SK-N-MC (cell line): ENCODE measurements around the gene CCDC6.

ENCODE experiments used
- DNase-seq: peaks from one replicate; pipeline ENCODE4 v3.0.0-alpha.2; 2011; ENCODE audit warnings: low read depth, low spot score
- H3K27ac ChIP-seq: fragments of 200-600 bp; sonication (generic); 2 replicates; pipeline ENCODE4 v1.5.1; 2016; ENCODE audit warnings: mixed run types
- H3K36me3 ChIP-seq: fragments of 200-600 bp; sonication (generic); 2 replicates; pipeline ENCODE4 v1.6.1; 2017; ENCODE audit warnings: antibody characterized with exemption, low read length, mixed read lengths; ENCODE audit not compliant: insufficient read depth
- H3K4me3 ChIP-seq: fragments of 200-600 bp; sonication (generic); 2 replicates; pipeline ENCODE4 v1.5.1; 2016
- H3K9ac ChIP-seq: fragments of 200-600 bp; sonication (generic); 2 replicates; pipeline ENCODE4 v1.8.0; 2017; ENCODE audit warnings: mixed run types, mixed read lengths; ENCODE audit not compliant: insufficient read length
- H3K9me3 ChIP-seq: fragments of 200-600 bp; sonication (generic); 2 replicates; pipeline ENCODE4 v1.6.1; 2017; ENCODE audit warnings: low read depth, mild to moderate bottlenecking, antibody characterized with exemption, low read length, moderate library complexity, mixed read lengths
- EZH2 ChIP-seq: fragments of 200-600 bp; sonication (generic); IDR thresholded peaks from one replicate; pipeline ENCODE4 v1.6.1; 2017; ENCODE audit warnings: antibody characterized with exemption
- FOXP2 ChIP-seq: optimal IDR thresholded peaks from 2 replicates; pipeline ENCODE3; 2011; ENCODE audit warnings: mild to moderate bottlenecking, moderate library complexity; ENCODE audit not compliant: insufficient read depth; ENCODE audit errors: extremely low read length, control extremely low read depth
- POLR2AphosphoS5 ChIP-seq: IDR thresholded peaks from 2 replicates; pipeline ENCODE4 v1.6.1; 2012; ENCODE audit warnings: mild to moderate bottlenecking, low read depth, low read length, borderline replicate concordance

The CCDC6 gene

DNA sequence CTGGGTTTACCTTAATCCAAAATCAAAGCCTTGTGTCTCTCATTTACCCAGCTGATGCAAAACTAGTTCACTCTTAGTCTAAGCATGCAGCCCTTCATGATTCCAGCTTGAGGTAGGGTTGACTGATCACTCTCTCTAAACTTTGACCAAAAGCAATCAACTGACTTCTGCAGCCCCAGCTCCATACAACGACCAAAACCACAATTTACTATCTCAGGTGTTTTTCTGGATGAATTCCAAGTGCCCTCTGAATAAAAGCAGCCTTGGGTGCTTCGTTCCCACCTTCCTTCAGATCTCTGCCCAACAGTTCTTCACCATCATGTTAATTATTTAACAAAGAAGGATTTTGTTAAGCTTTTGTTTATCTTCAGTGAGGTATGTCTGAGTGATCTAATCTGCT, 62.6 kb downstream of the CCDC6 start:
- Histone ChIP-seq H3K9me3 (no peaks in the 10 kb centered on the region), H3K27ac (no peak overlapping the region), H3K9ac (no peak overlapping the region), H3K4me3 (no peak overlapping the region), H3K36me3 (no peaks in the 10 kb centered on the region)
- no peak for DNase-seq
- no peak for TF ChIP-seq POLR2AphosphoS5

DNA sequence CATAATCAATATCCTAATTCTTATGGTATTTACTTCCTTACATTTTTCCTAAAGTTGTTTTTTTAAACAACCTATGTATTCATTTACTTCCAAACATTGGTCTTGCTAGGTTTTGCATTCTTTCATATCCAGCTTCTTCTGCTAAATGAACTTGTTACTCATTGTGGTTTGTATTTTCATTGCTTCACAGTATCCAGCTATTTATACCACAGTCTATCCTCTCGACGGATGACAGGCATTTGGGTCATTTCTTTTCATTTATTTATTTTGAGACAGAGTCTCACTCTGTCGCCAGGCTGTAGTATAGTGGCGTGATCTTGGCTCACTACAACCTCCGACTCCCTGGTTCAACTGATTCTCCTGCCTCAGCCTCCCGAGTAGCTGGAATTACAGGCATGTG, 66.8 kb downstream of the CCDC6 start:
- no peak for DNase-seq

DNA sequence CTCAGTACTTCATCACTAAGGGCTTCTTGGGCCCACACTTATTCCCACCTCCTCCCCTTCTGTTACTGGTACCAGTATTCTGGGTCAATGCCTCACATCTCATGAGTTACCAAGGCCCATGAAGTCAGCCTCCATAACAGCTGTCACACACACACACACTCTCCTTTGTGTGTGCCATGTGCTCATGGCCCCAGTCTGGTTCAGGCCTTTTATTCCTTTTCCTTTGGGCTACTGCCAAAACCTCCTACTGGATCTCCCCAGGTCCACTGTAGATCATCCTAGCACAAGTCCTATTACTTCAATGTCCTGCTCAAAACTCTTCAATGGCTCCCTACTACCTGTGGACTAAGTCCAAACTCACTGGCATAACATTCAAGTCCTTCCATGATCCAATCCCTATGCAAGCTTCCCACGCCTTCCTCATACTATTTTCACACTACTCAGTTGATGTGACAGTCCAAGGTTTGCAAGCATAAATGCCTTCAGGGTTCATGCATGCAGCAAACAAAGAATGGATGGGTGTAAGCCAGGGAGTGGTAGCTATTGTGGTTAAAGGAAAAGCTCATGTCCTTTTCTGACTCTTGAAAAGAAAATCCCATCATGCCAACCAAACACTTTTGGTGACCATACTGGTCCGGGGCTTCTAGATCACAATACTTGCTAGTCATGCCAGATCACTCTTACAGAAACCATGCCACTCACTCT, 68.1 kb downstream of the CCDC6 start:
- TF ChIP-seq EZH2 (no peak), FOXP2 (no peak), POLR2AphosphoS5 (no peak)
- DNase-seq: no peak
- Histone ChIP-seq H3K36me3 (no peaks in the 10 kb centered on the region), H3K9me3 (no peaks in the 10 kb centered on the region), H3K4me3 (no peak overlapping the region), H3K27ac (no peak overlapping the region), H3K9ac (no peak overlapping the region)

More for the DNA sequence above, 66.8 kb downstream of the CCDC6 start:
- no peaks in the 10 kb centered on the region for H3K36me3 ChIP-seq
- H3K9me3 ChIP-seq: no peaks in the 10 kb centered on the region
- H3K9ac ChIP-seq: no peak overlapping the region
- TF ChIP-seq EZH2: no peak
- TF ChIP-seq FOXP2: no peak
- no peak for TF ChIP-seq POLR2AphosphoS5
- H3K4me3 ChIP-seq: no peak overlapping the region
- H3K27ac ChIP-seq: no peak overlapping the region

DNA sequence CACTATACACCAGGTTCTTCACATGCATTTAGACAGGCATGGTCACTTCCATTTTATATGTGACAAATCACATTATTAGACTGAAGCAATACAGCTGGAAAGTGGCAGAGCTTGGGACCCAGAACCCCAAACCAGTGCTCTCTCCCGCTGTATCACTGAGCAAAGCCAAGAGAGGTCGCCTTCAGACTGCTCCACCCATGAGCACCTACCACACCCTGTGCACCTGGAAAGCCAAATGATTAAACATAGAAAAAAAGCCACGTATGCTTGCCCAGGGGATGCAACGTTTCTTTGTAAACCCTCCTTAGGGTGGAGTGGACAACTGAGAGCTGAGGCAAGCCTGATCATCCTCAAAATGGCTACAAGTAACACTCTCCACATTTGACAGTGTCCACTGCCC, 72.5 kb downstream of the CCDC6 start:
- Histone ChIP-seq H3K36me3 (no peaks in the 10 kb centered on the region), H3K4me3 (no peak overlapping the region), H3K9me3 (no peaks in the 10 kb centered on the region), H3K9ac (no peak overlapping the region), H3K27ac (no peak overlapping the region)
- DNase-seq: no peak
- TF ChIP-seq POLR2AphosphoS5 (no peak), EZH2 (no peak), FOXP2 (no peak)

DNA sequence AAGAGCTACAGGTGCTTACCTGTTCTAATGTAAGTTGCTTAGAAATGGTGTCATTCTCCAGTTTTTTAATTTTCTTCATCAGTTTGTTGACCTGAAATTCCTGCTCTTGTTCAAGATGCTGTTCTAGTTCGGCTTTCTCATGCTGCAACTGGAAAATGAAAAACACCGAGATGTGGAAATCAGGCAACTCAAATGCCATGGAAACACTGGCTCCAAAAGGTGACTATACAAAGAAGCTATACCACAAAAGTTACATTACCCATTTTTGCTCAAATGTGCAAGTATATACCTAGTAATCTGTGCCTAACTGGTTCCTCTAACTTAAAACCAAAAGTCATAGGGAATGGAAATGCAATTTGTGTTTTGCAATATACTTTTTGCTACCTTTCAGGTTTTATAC, 73.8 kb downstream of the CCDC6 start:
- TF ChIP-seq EZH2 (no peak), POLR2AphosphoS5 (no peak), FOXP2 (no peak)
- H3K9ac ChIP-seq: no peak overlapping the region
- no peaks in the 10 kb centered on the region for H3K36me3 ChIP-seq
- no peak for DNase-seq
- H3K9me3 ChIP-seq: no peaks in the 10 kb centered on the region
- H3K4me3 ChIP-seq: no peak overlapping the region
- H3K27ac ChIP-seq: no peak overlapping the region

DNA sequence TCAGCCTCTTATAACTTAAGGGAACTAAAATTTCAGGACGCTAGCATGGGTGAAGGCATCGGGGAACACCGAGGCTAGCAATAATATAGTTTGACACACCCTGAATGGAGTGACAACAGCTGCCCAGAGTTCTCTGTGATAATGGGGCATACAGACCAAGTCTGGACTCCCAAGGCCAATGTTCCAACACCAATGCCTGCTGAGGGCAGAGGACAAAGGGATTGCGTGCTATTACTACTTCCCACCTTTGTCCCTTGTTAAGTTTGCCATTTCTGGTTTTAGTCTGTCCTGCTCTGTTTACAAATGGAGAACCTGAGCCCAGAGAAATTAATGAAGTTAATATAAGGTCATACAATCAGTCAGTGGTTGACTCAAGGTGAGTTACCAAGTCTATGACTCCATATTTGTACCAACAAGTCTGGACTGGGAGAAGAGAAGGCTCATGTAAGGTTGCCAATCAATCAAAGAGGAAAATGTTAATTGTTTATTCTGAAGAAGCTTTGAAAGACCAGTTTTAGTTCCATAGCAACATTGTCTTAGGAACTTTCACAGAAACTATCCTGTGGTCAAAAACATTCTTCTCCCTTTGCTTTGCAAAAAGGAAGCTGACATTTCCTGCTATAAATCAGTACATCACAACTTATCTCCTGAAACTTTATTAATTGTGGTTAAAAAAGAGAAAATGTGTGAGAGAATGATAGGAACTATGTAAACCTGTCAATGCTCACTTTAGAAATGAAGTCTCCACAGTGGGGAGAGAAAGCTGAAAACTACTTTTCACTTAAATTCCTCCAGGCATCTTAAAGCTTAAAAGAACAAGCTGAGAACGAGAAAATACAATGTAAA, 74.5 kb downstream of the CCDC6 start:
- Histone ChIP-seq H3K9me3 (no peaks in the 10 kb centered on the region), H3K9ac (no peak overlapping the region), H3K36me3 (no peaks in the 10 kb centered on the region), H3K4me3 (no peak overlapping the region), H3K27ac (no peak overlapping the region)
- DNase-seq: no peak
- TF ChIP-seq EZH2: no peak
- TF ChIP-seq POLR2AphosphoS5: no peak
- no peak for TF ChIP-seq FOXP2

DNA sequence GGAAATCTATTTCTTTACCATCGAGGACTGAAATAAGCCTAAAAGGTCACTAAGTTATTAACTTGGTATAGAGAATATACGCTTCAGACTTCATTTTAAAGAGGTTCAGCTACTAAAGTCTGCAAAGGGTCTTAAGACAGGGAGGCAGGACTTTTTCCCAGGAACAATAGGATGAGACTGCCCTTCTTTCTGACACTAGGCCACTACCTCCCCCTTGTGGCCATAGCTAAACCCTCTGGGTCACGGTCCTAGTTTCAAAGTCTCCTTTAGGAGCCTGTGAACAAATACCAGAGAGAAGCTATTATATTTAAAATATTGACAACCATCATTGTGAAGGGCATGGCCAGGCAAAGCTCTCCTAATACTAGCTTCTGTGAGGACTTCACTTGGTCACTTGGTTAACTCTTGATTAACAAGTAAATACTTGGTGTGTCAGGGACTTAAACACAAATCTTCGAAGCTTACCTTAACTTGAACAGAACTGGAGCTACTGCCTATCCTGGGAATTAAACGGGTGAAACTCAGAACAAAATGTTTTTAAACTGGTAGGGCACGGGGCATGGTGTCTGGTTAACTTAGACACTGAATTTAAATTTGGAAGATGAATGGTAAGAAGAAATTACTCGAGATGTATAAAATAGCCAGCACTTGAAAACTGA, 75.6 kb downstream of the CCDC6 start:
- Histone ChIP-seq H3K9ac (no peak overlapping the region), H3K36me3 (no peaks in the 10 kb centered on the region)
- DNase-seq: no peak

DNA sequence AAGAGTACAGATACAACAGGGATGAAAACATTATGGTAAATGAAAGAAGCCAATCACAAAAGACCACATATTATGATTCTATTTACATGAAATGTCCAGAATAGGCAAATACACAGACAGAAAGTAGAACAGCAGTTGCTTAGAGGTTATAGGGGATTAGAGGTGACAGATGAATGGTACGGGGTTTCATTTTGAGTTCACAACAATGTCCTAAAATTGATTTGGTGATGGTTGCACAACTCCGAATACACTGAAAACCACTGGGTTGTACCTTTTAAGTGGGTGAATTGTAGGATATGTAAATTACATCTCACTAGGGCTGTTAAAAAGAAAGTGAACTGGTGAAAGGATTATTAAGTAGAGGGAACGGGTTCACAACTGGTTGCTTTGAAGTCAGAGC, 76.8 kb downstream of the CCDC6 start:
- no peak overlapping the region for H3K4me3 ChIP-seq
- no peaks in the 10 kb centered on the region for H3K36me3 ChIP-seq
- no peaks in the 10 kb centered on the region for H3K9me3 ChIP-seq
- H3K27ac ChIP-seq: no peak overlapping the region
- TF ChIP-seq POLR2AphosphoS5 (no peak), EZH2 (no peak), FOXP2 (no peak)
- DNase-seq: no peak
- H3K9ac ChIP-seq: no peak overlapping the region

More for the DNA sequence above, 75.6 kb downstream of the CCDC6 start:
- H3K27ac ChIP-seq: no peak overlapping the region
- TF ChIP-seq EZH2: no peak
- TF ChIP-seq POLR2AphosphoS5: no peak
- TF ChIP-seq FOXP2: no peak
- H3K9me3 ChIP-seq: no peaks in the 10 kb centered on the region
- H3K4me3 ChIP-seq: no peak overlapping the region

DNA sequence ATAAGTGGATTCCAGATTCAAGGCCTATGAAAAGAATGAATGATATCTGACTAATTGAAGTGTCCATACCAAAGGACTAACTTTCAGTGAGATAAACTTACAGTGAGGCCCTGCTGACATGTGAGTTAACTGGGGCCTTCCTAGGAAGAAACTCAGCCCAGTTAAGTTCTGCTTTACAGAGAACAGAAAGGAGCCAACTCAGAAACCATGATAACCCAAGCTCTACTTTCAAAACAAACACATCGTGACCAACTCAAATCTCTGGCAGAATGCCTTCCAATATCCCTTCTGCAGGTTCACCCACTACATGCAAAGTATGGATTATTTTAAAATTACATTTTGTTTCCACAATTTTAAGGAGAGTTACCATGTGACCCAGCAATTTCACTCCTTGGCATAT, 77.3 kb downstream of the CCDC6 start:
- Histone ChIP-seq H3K4me3 (no peak overlapping the region), H3K9ac (no peak overlapping the region), H3K9me3 (no peaks in the 10 kb centered on the region), H3K27ac (no peak overlapping the region), H3K36me3 (no peaks in the 10 kb centered on the region)
- DNase-seq: no peak
- no peak for TF ChIP-seq POLR2AphosphoS5
- TF ChIP-seq EZH2: no peak
- no peak for TF ChIP-seq FOXP2
